HS-5 (cell line): ENCODE measurements around the gene NPEPL1.
"Not testable (repeated sequence)": the region's sequence is repeated elsewhere in the genome, so short reads cannot be mapped to it uniquely, and the experiment has no call there.

Experiments
- DNase-seq: peaks from one replicate; pipeline ENCODE4 v3.0.0-alpha.2; 2012; ENCODE audit warnings: low read depth

Gene NPEPL1

GRCh38 chr20:58740356-58741308, 48.0 kb downstream of the NPEPL1 start:
- DNase-seq, result no peak

- DNase-seq, result no peak
These were observed 48.8 kb downstream of the NPEPL1 start for GRCh38 chr20:58741384-58741783.

DNA sequence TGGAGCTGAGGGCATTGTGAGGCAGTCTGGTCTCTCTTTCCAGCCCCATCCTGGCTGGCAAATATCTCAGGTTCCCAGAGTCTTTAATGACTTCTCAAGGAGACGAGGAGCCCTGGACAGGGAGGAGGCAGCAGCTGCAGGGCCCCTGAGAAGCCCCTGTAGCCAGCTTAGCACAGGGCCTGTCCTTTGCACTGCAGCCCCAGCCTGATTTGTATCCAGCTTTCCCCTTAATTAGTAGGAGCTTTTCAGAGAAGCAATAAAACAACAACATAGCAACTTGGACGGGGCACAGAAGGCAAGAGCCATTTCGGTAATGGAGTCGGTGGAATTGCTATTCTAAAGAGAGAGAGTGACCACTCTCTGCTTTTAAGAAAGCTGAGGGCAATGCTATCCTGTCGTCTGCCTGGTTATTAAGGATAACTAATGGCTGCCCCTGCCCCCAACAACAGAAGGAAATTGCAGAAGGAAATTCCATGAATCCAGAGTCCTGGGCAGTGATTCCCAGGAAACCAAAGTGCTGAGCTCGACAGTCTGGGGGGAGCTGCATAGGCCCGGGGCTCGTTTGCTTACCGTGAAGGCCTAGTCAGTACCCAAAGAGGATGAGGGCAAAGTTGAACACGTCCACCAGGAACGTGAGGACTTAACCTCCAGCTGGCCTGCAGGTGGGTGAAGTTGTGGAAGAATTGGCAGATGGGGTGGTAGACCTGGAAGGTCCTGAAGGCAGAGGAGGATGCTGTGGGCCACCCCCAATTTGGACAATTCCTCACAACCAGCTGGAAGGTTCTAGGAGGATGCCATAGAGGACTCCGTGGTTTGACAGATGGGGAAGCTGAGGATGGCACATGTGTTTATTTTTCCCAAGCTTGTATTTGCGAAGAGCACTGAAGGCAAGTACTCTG, 50.3 kb downstream of the NPEPL1 start:
- DNase-seq, result no peak

GRCh38 chr20:58743929-58744534, 51.4 kb downstream of the NPEPL1 start:
- DNase-seq, result no peak

DNA sequence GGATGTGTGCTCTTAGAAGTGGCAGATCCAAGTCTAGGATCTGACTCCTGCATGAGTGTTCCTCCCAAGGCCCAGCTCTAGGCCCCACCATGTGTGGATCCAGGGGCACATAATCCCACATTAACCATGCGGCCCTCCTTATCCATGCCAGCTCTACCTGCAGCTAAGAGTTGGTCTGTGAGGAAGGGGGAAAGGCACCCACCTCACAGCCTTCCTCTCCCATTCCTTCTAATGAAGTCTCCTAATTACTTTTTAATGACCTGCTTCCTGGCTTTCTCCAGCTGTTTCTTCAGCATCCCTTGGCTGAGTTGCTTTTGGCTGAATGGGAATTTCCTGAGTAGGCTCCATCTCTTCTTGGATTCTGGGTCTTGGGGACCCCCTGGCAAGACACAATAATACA, 52.2 kb downstream of the NPEPL1 start:
- no peak for DNase-seq

DNA sequence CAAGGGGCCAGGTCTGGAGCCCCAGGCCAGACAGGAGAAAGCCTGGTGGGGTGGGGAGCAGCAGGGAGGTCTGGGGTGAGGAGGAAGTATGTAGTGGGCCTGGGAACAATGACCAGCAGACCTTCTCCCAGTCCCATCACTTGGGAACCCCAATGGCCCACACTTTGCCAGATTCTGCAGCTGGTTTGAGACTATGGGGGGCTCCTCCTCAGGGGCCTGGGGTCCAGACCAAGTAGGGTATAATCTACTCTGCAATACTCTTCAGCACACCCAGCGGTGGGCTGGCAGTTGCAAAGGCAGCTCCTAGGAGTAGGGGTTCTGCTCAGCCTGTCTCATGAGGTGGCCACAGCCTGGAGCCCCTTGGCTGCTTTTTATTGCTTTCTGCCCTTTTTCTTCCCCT, 52.8 kb downstream of the NPEPL1 start:
- no peak for DNase-seq

GRCh38 chr20:58746620-58747019, 54.0 kb downstream of the NPEPL1 start:
- no peak for DNase-seq

DNA sequence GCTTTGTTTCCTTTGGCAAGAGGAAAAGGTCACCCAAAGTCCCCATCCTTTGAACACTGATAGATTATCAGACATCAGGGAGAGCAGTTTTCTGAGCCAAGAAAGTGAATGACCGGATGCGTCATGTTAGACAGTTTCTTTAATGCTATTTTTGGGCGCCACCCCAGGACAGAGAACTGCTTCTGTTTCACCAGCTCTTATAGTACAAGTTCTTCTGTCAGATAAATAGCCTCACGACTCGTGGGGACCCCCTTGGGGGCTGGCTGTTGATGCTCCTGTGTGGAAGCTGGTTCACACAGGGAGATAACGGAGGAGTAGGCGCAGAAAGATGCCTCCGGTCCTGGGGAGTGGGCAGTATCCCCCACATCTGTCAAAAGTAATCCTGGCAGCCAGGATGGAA, 54.6 kb downstream of the NPEPL1 start:
- no peak for DNase-seq

GRCh38 chr20:58748618-58749017, 56.0 kb downstream of the NPEPL1 start:
- no peak for DNase-seq

DNA sequence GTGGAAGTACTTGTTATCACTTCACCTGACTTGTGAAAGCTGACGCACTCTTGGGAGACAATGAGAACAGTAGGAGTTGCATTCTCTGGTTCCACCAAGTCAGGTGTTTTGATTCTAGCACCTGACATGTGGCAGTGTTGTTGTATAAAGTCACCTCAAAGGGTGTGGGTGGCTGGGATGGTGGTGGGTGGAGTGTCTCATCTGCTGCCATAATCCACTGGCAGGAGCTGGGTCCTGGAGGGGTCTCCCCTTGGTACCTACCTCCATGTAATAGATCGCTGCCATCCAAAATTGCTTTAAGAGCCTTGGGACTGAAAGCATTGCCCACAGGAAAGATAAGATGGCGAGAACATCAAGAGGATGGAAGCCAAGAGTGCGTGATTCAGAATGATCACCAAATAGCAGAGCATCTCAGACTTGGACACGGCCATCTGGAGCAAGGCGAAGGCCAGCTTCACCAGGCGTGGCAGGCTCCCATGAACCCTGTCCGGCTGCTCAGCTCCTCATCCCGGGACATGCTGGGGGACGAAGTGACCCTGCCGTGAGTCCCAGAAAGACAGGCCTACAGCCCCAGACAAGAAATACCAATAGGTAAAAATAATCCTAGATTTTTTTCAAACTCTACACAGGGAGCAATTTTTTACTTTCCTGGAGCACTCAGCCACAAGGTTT, 56.6 kb downstream of the NPEPL1 start:
- no peak for DNase-seq

DNA sequence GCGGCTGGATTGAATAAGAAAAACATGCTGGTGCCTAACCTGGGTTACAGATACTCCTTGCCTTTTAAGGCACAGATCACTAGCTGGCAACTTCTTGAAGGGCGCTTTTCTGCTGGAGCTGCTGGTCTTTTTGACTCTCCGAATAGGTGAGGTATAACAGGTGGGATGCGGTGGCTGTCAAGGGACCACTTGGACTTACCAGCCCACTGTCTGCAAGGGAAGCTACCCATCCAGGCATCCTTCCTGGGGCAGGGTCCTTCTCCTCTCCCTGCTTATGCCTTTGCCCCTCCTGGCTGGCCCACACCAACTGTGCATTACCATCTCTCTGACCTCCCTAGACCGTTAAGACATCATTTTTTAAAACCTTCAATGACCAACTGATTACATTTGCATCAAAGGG, 57.4 kb downstream of the NPEPL1 start:
- DNase-seq, result no peak

DNA sequence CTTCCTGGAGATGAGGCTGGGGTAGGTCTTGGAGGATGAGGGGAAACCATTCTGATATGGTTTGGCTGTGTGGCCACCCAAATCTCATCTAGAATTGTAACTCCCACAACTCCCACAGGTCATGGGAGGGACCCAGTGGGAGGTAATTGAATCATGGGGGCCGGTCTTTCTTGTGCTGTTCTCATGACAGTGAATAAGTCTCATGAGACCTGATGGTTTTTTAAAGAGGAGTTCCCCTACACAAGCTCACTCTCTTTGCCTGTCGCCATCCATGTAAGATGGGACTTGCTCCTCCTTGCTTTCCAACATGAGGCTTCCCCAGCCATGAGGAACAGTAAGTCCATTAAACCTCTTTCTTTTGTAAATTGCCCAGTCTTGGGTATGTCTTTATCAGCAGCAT, 58.1 kb downstream of the NPEPL1 start:
- not testable (repeated sequence) for DNase-seq

DNA sequence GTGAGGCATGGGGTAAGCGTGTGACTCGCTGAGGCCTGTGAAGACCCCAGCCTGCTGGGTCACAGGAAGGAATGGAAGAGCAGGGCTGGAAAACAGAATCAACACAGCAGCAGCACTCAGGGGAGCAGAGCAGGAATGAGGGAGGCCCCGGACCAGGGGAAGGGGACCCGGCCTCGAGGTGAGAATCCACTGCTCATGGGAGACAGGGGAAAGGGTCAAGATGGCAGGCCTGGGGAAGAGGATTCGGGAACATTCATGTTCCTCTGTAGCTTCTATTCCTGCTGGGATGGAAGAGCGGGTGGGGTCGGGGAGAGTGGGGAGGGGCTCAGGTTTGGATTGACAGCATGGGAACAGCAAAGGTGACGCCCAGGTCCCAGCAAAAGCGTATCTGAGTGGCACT, 59.4 kb downstream of the NPEPL1 start:
- DNase-seq, result no peak

DNA sequence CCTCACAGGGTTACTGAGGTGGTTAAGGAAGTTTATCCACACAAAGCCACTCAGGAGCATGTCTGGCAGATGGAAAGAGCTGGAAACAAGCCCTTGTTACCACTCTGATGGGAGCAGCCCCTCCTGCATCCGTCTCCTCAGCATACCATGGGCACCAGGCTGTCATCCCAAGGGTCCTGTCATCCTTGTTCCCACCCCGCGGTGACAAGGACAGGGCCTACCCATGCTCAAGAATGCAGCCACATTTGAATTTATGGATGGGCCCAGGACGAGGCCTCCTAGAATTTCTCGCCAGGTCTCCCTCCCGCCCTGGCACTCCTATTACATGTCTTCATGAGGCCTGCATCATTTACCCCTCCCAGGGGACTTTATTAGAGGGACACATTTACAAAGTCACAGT, 60.0 kb downstream of the NPEPL1 start:
- no peak for DNase-seq

- no peak for DNase-seq
These were observed 60.8 kb downstream of the NPEPL1 start for GRCh38 chr20:58753267-58753921.

- DNase-seq, result no peak
These were observed 61.4 kb downstream of the NPEPL1 start for GRCh38 chr20:58753922-58754551.

- DNase-seq, result no peak
These were observed 62.0 kb downstream of the NPEPL1 start for GRCh38 chr20:58754584-58754983.

- no peak for DNase-seq
These were observed 62.6 kb downstream of the NPEPL1 start for GRCh38 chr20:58755062-58755697.

DNA sequence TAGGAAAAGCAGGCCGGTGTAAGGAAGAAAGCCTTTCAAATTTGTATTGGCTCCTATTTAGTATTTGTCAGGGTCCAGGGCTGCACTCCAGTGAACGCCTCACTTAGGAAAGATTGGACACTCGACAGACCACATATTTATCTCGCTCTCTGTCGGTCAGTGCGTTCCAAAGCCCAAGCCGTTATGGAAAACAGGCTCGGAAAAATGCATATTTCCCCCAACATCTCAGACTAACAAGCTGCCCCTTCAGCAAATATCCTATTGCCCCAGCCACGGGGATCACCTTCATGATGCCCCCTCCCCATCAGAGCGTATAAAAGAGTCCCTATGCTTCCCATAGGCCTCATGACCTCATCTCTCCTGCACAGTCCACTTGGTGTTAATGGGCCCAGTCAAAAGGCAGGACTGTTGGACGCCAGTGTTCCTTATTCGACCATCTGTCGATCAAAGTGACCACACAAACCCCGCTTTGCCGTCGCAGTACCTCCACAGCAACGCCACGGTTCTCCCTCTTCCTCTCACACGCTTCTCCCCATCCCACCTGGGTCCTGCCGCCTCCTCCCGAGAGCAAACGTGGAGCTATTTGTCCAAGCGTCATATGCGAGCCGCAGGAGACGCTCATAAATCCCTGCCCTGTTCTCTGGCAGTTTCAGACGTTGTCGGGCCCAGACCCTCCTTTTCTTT, 63.3 kb downstream of the NPEPL1 start:
- no peak for DNase-seq

DNA sequence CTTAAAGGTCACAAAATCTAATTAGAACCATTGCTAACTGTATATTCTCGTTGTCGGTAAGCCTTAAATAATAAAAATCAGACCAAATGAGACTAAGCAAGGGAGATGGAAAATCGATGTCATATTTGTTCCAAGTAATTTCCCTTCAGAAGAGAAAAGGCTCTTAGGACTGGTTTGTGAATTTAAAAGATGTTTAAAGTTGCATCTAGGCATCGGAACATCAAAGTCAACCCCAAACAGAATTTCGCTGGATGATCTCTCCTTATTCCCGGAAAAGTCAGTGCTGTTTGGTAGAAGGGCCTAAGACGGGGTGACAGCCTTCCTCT, 63.8 kb downstream of the NPEPL1 start:
- DNase-seq, result no peak
